HUES48 (cell line): ENCODE results near the gene CCDC141.

Source experiments
- H3K27ac ChIP-seq: one replicate; pipeline ENCODE4 v1.7.0; 2013; ENCODE audit warnings: low read depth, low read length, inconsistent platforms
- H3K27me3 ChIP-seq: 2 replicates; pipeline ENCODE4 v1.6.1; 2013; ENCODE audit warnings: mild to moderate bottlenecking, low read length; ENCODE audit not compliant: control insufficient read depth, insufficient read depth
- H3K36me3 ChIP-seq: 2 replicates; pipeline ENCODE4 v1.6.1; 2013; ENCODE audit warnings: low read length; ENCODE audit not compliant: control insufficient read depth, insufficient read depth
- H3K4me1 ChIP-seq: 2 replicates; pipeline ENCODE4 v1.6.1; 2013; ENCODE audit warnings: mild to moderate bottlenecking, low read length; ENCODE audit not compliant: control insufficient read depth, insufficient read depth
- H3K4me3 ChIP-seq: 2 replicates; pipeline ENCODE4 v1.5.1; 2013; ENCODE audit warnings: mild to moderate bottlenecking, low read depth, low read length
- H3K9ac ChIP-seq: 2 replicates; pipeline ENCODE4 v1.6.1; 2013; ENCODE audit warnings: mild to moderate bottlenecking, low read depth, low read length, moderate library complexity
- H3K9me3 ChIP-seq: 2 replicates; pipeline ENCODE4 v1.6.1; 2013; ENCODE audit warnings: low read length; ENCODE audit not compliant: control insufficient read depth, insufficient read depth

CCDC141 gene

GRCh38 chr2:178976351-178976750 is 73.6 kb downstream of the CCDC141 start:
- no peak overlapping the region for H3K27ac ChIP-seq
- H3K4me1 ChIP-seq = 0 out of 2 replicates have a peak, but pooled peaks cover 4% of the 10 kb centered on the region
- H3K4me3 ChIP-seq = no peak overlapping the region

GRCh38 chr2:178962805-178963433 is 87.0 kb downstream of the CCDC141 start:
- Histone ChIP-seq H3K27ac (no peak overlapping the region), H3K4me3 (no peak overlapping the region), H3K4me1 (peaks cover 14% of the 10 kb centered on the region), H3K36me3 (no peaks in the 10 kb centered on the region; the same call in 1 of the 2 replicates), H3K27me3 (no peaks in the 10 kb centered on the region), H3K9me3 (no peaks in the 10 kb centered on the region), H3K9ac (no peak overlapping the region)

More at GRCh38 chr2:178976351-178976750, 73.6 kb downstream of the CCDC141 start:
- Histone ChIP-seq H3K36me3 (no peaks in the 10 kb centered on the region), H3K9me3 (no peaks in the 10 kb centered on the region), H3K27me3 (no peaks in the 10 kb centered on the region), H3K9ac (no peak overlapping the region)

GRCh38 chr2:178962152-178962551 is 87.8 kb downstream of the CCDC141 start:
- Histone ChIP-seq H3K4me1 (peaks cover 14% of the 10 kb centered on the region), H3K27me3 (no peaks in the 10 kb centered on the region), H3K36me3 (no peaks in the 10 kb centered on the region; the same call in 1 of the 2 replicates), H3K4me3 (no peak overlapping the region), H3K9me3 (no peaks in the 10 kb centered on the region), H3K27ac (no peak overlapping the region), H3K9ac (no peak overlapping the region)

DNA sequence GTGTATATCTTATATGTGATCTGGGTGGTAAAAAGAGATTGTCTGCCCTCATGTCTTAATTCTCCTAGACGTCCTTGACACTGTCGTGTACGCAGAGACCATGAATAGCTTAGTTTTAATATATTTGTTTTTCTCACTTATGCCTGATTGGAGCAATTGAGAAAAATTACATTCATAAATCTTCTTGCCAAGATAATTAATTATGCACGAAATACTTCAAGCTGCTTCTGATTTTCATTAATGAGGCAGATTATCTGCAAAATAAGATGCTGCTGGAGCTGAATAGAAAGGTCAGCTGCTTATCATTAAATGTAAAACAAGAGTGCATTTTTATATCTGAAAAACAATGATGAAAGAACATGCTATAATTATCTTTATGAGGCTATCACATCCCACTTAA is 95.9 kb downstream of the CCDC141 start:
- Histone ChIP-seq H3K27me3 (no peaks in the 10 kb centered on the region), H3K9ac (no peak overlapping the region), H3K9me3 (no peaks in the 10 kb centered on the region), H3K36me3 (no peaks in the 10 kb centered on the region), H3K4me1 (peaks cover under 1% of the 10 kb centered on the region; the same call in 1 of the 2 replicates), H3K4me3 (no peak overlapping the region), H3K27ac (no peak overlapping the region)

DNA sequence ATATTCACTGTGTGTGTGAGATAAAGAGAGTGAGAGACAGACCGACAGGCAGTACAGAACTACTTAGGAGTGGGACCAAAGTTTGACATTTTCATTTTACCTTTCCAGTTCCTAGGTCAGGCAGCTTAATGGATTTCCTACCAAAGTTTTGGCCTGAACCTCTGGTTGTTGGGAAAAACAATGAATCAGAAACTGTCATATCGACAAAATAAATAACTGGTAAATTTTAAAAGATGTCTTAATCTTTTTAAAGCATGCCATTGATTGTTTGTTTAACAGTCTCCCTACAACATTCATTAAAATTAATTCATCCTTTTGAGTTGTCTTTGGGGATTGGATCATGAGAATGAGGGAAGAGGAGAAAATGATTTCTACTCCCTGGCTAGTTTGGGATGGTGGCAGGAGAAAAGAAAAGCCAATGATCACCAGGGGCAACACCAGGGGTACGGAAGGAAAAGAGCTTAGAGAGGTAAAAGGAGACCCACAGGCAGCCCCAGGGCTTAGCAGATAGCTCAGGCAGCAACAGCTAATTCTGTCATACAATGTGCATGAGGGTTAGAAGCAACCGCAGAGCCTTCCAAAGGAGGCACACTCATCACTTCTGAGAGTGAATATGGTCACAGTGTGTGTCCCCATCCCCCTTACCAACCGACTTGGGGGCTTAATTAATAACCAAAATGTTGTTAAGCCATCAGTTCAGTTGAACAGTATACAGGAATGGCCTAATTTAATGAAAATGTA is 98.5 kb downstream of the CCDC141 start:
- Histone ChIP-seq H3K9me3 (no peaks in the 10 kb centered on the region), H3K27ac (no peak overlapping the region), H3K4me3 (no peak overlapping the region)

DNA sequence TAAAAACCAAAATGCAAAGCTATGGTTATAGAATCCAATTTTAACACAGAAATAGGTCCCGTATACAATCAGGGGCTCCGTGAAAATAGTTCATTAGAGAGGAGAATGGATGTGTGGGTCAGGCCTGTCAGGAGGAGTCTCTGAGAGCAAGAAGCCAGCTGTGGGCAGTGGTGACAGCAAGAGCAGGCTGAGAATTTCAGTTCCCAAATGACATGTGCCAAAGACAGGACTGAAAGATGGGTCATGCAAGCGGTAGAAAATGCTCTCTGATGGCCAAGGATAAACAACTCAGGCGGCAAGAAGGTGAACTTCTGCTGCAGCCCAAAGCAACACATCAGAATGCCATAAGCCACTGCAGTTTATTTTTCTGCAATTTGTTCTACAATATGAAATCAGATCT is 100.4 kb downstream of the CCDC141 start:
- Histone ChIP-seq H3K27me3 (no peaks in the 10 kb centered on the region), H3K36me3 (no peaks in the 10 kb centered on the region), H3K4me3 (no peak overlapping the region), H3K9me3 (no peaks in the 10 kb centered on the region), H3K9ac (no peak overlapping the region), H3K27ac (no peak overlapping the region), H3K4me1 (peaks cover 2% of the 10 kb centered on the region; the same call in 1 of the 2 replicates)

More for the DNA sequence above, 98.5 kb downstream of the CCDC141 start:
- Histone ChIP-seq H3K36me3 (no peaks in the 10 kb centered on the region), H3K4me1 (peaks cover 2% of the 10 kb centered on the region; the same call in 1 of the 2 replicates), H3K27me3 (no peaks in the 10 kb centered on the region), H3K9ac (no peak overlapping the region)

GRCh38 chr2:178949151-178949550 is 100.8 kb downstream of the CCDC141 start:
- Histone ChIP-seq H3K4me1 (peaks cover 2% of the 10 kb centered on the region; the same call in 1 of the 2 replicates), H3K27ac (no peak overlapping the region), H3K36me3 (no peaks in the 10 kb centered on the region), H3K9ac (no peak overlapping the region), H3K27me3 (no peaks in the 10 kb centered on the region), H3K4me3 (no peak overlapping the region), H3K9me3 (no peaks in the 10 kb centered on the region)

GRCh38 chr2:178947006-178947405 is 102.9 kb downstream of the CCDC141 start:
- Histone ChIP-seq H3K9me3 (no peaks in the 10 kb centered on the region), H3K27ac (no peak overlapping the region), H3K4me1 (peaks cover 2% of the 10 kb centered on the region; the same call in 1 of the 2 replicates)

GRCh38 chr2:178946494-178946893 is 103.4 kb downstream of the CCDC141 start:
- Histone ChIP-seq H3K9ac (no peak overlapping the region), H3K4me3 (no peak overlapping the region), H3K36me3 (no peaks in the 10 kb centered on the region), H3K4me1 (peaks cover 2% of the 10 kb centered on the region; the same call in 1 of the 2 replicates), H3K27me3 (no peaks in the 10 kb centered on the region), H3K9me3 (no peaks in the 10 kb centered on the region), H3K27ac (no peak overlapping the region)

More at GRCh38 chr2:178947006-178947405, 102.9 kb downstream of the CCDC141 start:
- H3K27me3 ChIP-seq = no peaks in the 10 kb centered on the region
- no peak overlapping the region for H3K4me3 ChIP-seq
- H3K9ac ChIP-seq = no peak overlapping the region
- no peaks in the 10 kb centered on the region for H3K36me3 ChIP-seq

- no peaks in the 10 kb centered on the region for H3K27me3 ChIP-seq
- no peak overlapping the region for H3K4me3 ChIP-seq
- H3K36me3 ChIP-seq = no peaks in the 10 kb centered on the region
- no peak overlapping the region for H3K27ac ChIP-seq
- no peak overlapping the region for H3K9ac ChIP-seq
- no peaks in the 10 kb centered on the region for H3K9me3 ChIP-seq
- H3K4me1 ChIP-seq = no peaks in the 10 kb centered on the region
These were observed 106.2 kb downstream of the CCDC141 start for GRCh38 chr2:178943745-178944144.

GRCh38 chr2:178934571-178934970 is 115.4 kb downstream of the CCDC141 start:
- no peaks in the 10 kb centered on the region for H3K27me3 ChIP-seq
- no peaks in the 10 kb centered on the region for H3K4me1 ChIP-seq
- H3K9ac ChIP-seq = no peak overlapping the region
- 0 out of 2 replicates have a peak, but pooled peaks cover 2% of the 10 kb centered on the region for H3K9me3 ChIP-seq
- no peaks in the 10 kb centered on the region for H3K36me3 ChIP-seq
- no peak overlapping the region for H3K4me3 ChIP-seq
- H3K27ac ChIP-seq = no peak overlapping the region
